ENCODE results near the gene DUSP10. TPM values are rescaled to one million over a fixed set of nuclear protein-coding genes. Genes with fewer than 3 reads are reported as not detected.
A peak's percentile ranks its signal among the peaks of the same experiment; 100 is the strongest.

DUSP10 gene
- total RNA-seq, 2 experiments from 2014 or later: 10.8 to 12.9 TPM

GRCh38 chr1:221756830-221757551 lies 15.1 kb upstream of the DUSP10 start:
- DNase-seq (no peak), ATAC-seq (no peak)
- H3K27ac Mint-ChIP-seq: no peak overlapping the region
- peaks cover 16% of the 10 kb centered on the region for H3K9me3 Mint-ChIP-seq
- ChIA-PET POLR2A (interaction anchor here (0.6 to 1.6 kb wide), 3 partner anchors 15 to 83 kb away, joined by 3 to 4 read pairs (median 4); partner anchors contain the start of gene DUSP10), CTCF (no interaction called here)
- no peak for TF ChIP-seq CTCF (IDR thresholded peaks at IDR 0.05)
- H3K36me3 Mint-ChIP-seq (ENCODE audit: low read depth): peaks cover 13% of the 10 kb centered on the region
- no peaks in the 10 kb centered on the region for H3K27me3 Mint-ChIP-seq
- H3K4me1 Mint-ChIP-seq (ENCODE audit: low read depth): peaks cover 68% of the 10 kb centered on the region
- H3K4me3 Mint-ChIP-seq: no peak overlapping the region
- intact Hi-C loops (cut with micrococcal nuclease): no loop called here

GRCh38 chr1:221753828-221754188 lies 11.9 kb upstream of the DUSP10 start:
- DNase-seq (no peak), ATAC-seq (peak; percentile 43)
- Mint-ChIP-seq H3K9me3 (peaks cover 16% of the 10 kb centered on the region), H3K27ac (peak overlapping the region; percentile 88), H3K4me1 (ENCODE audit: low read depth) (peaks cover 52% of the 10 kb centered on the region), H3K4me3 (no peak overlapping the region), H3K36me3 (ENCODE audit: low read depth) (peaks cover 17% of the 10 kb centered on the region), H3K27me3 (peaks cover 3% of the 10 kb centered on the region)
- TF ChIP-seq CTCF (IDR thresholded peaks at IDR 0.05): no peak
- POLR2A ChIA-PET: interaction anchor here (1.1 kb wide), 1 partner anchor 55 kb away, joined by 3 read pairs; no protein-coding TSS in a partner anchor
- intact Hi-C loops (cut with micrococcal nuclease): loop anchor here (1.0 kb wide), 1 partner anchor 23 kb away; no protein-coding TSS in a partner anchor
- CTCF ChIA-PET: interaction anchor here (1.8 kb wide), 1 partner anchor 24 kb away, joined by 7 read pairs; no protein-coding TSS in a partner anchor

GRCh38 chr1:221751226-221751887 lies 9.5 kb upstream of the DUSP10 start:
- Mint-ChIP-seq H3K4me3 (no peak overlapping the region), H3K36me3 (ENCODE audit: low read depth) (peaks cover 17% of the 10 kb centered on the region), H3K27me3 (peaks cover 3% of the 10 kb centered on the region), H3K9me3 (peaks cover 14% of the 10 kb centered on the region), H3K27ac (no peak overlapping the region), H3K4me1 (ENCODE audit: low read depth) (peaks cover 34% of the 10 kb centered on the region)
- no peak for DNase-seq
- CTCF ChIA-PET: interaction anchor here (1.8 kb wide), 1 partner anchor 10 kb away, joined by 4 read pairs; the partner anchor contains the start of gene DUSP10
- intact Hi-C loops (cut with micrococcal nuclease): no loop called here
- POLR2A ChIA-PET: interaction anchor here (2.5 kb wide), 1 partner anchor 10 kb away, joined by 11 read pairs; the partner anchor contains the start of gene DUSP10
- no peak for TF ChIP-seq CTCF (IDR thresholded peaks at IDR 0.05)
- no peak for ATAC-seq

- peaks cover 3% of the 10 kb centered on the region for H3K27me3 Mint-ChIP-seq
- intact Hi-C loops (cut with micrococcal nuclease): loop anchor here (10.0 kb wide), 1 partner anchor 194 kb away; no protein-coding TSS in a partner anchor
- H3K4me1 Mint-ChIP-seq (ENCODE audit: low read depth): peaks cover 18% of the 10 kb centered on the region
- ATAC-seq (no peak), DNase-seq (no peak)
- H3K36me3 Mint-ChIP-seq (ENCODE audit: low read depth): peaks cover 8% of the 10 kb centered on the region
- H3K27ac Mint-ChIP-seq: no peak overlapping the region
- CTCF ChIA-PET: no interaction called here
- no peak for TF ChIP-seq CTCF (IDR thresholded peaks at IDR 0.05)
- POLR2A ChIA-PET: interaction anchor here (0.6 kb wide), 1 partner anchor 52 kb away, joined by 4 read pairs; no protein-coding TSS in a partner anchor
- peaks cover 5% of the 10 kb centered on the region for H3K9me3 Mint-ChIP-seq
- no peak overlapping the region for H3K4me3 Mint-ChIP-seq
These were observed 7.1 kb upstream of the DUSP10 start for GRCh38 chr1:221748981-221749380.

GRCh38 chr1:221747839-221748238 lies 6.0 kb upstream of the DUSP10 start:
- Mint-ChIP-seq H3K4me3 (no peak overlapping the region), H3K9me3 (no peaks in the 10 kb centered on the region), H3K27me3 (peaks cover 3% of the 10 kb centered on the region), H3K27ac (no peak overlapping the region), H3K36me3 (ENCODE audit: low read depth) (peaks cover 4% of the 10 kb centered on the region), H3K4me1 (ENCODE audit: low read depth) (peaks cover 17% of the 10 kb centered on the region)
- DNase-seq (no peak), ATAC-seq (no peak)
- POLR2A ChIA-PET: no interaction called here
- CTCF ChIA-PET: no interaction called here
- intact Hi-C loops (cut with micrococcal nuclease): loop anchor here (10.0 kb wide), 1 partner anchor 193 kb away; no protein-coding TSS in a partner anchor
- no peak for TF ChIP-seq CTCF (IDR thresholded peaks at IDR 0.05)
